Mucosa of descending colon (tissue), 3 donors: ENCODE data around the gene CXorf58. TPM values are rescaled to one million over a fixed set of nuclear protein-coding genes. Genes with fewer than 3 reads are reported as not detected.
A peak's percentile ranks its signal among the peaks of the same experiment; 100 is the strongest.
"Not testable (repeated sequence)": the region's sequence is repeated elsewhere in the genome, so short reads cannot be mapped to it uniquely, and the experiment has no call there.

Experiments
- ATAC-seq: fragments of 200-7000 bp; cut with Tn5 transposase; one replicate; pipeline ENCODE4 v1.9.1; 2020; ENCODE audit warnings: mild to moderate bottlenecking, moderate library complexity
- DNase-seq, 3 donors: peaks; one replicate each; pipeline ENCODE4 v3.0.0-alpha.2; 2020
- H3K36me3 ChIP-seq: fragments of 200-600 bp; one replicate; pipeline ENCODE4 v1.8.0; 2021; ENCODE audit warnings: low read depth, mild to moderate bottlenecking
- H3K4me1 ChIP-seq: fragments of 200-600 bp; one replicate; pipeline ENCODE4 v1.8.0; 2021; ENCODE audit warnings: low read depth, mild to moderate bottlenecking
- H3K4me3 ChIP-seq: fragments of 200-600 bp; one replicate; pipeline ENCODE4 v1.8.0; 2021; ENCODE audit warnings: mild to moderate bottlenecking
- H3K9me3 ChIP-seq: fragments of 200-600 bp; one replicate; pipeline ENCODE4 v1.8.0; 2021; ENCODE audit warnings: mild to moderate bottlenecking
- intact Hi-C, 2 donors: fragments of 100-400 bp; cut with DNase I in 1 of 2; cut with micrococcal nuclease in 1 of 2; formaldehyde crosslinking; loops; one replicate each; pipeline versions ENCODE4 v1.11.0 to v1.11.1; 2022; cut with DNase I, micrococcal nuclease
- long read RNA-seq, 2 donors: library from polyadenylated mRNA; unstranded; transcript quantifications; one replicate each; pipeline ENCODE4 v2.0.0, GENCODE V29; 2019 to 2021
- total RNA-seq, 3 donors: library from RNA; stranded (reverse); fragmentation: NEBNext Ultra II Directional in 2 of 3; extraction: Animal tissue kit (Norgen Biotek cat#: 25700) in 2 of 3; gene quantifications; one replicate each; pipeline versions ENCODE4 v1.2.1 to v1.2.4, GENCODE V29; 2021 to 2023
- TF ChIP-seq, protein P1 (sequence below): fragments of 200-600 bp; IDR thresholded peaks from one replicate; pipeline ENCODE4 v1.8.0; 2022; ENCODE audit warnings: antibody characterized with exemption, mild to moderate bottlenecking
- donor health status: DM: no; HTN: no; CAD: no; lungs with moderate emphysema.
- donor health status: DM: no; HTN: no; CAD: no.
- donor health status: DM: no; HTN: yes; CAD: no.

Gene CXorf58, protein sequence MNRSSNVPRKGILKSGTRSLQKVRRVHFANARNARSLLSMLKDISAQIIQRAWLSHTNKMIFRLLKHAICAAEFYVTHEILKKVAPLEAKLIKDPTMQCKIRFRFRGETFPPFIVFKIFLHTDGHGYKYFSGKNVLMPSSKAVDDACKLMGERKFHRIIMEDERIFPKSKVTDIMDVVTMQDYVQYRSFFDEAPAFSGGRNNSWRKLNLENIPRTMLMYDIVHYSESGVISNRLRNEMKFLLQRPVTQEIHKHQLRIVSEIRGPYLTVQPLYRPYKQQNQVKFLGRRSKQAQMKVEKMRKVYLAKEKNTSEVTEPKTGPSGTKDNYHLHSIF
- not detected for total RNA-seq
- long read RNA-seq, donor 1, result 0 reads
- long read RNA-seq, donor 2, result 0 reads

DNA sequence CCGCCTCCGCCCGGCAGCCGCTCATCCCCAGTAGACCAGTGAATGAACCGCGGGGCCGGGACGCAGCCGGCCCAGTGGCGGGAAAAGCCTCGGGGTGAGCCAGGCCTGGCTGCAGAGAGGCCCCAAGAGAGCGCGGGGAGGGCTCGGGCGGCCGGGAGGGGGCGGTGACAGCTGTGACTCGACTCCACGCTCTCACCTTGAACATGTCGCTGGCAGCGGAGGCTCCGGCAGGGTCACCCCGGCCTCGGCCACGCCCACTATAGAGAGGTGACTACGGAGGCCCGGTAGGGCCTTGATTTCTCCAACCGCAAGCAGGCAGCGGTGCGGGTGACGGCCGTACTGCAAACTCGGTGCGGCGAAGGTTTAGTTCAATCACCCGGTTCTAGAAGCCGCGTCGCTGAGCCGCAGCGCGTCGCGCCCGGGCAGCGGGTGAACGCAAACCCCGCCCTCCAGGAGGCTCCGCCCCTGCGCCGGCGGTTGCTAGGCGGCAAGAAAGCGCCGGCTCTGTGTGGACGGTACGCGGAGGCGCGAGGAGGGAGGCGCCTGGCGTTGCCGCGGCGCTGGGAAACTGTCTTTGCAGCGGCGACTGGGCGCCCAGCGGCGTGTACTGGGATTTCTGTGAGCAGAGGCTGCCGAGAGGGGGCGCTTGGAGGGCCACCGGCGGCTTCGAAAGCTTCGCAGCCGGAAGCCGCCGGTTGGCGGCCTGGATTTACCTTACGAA is at the start of gene CXorf58, which contains the start of gene APOO:
TSS of gene CXorf58 (plus strand) at position 509 of the 721 bp plus-strand sequence. CDS start 2,297 bp downstream, outside the sequence.
TSS of gene APOO (minus strand) at position 441 of the 721 bp plus-strand sequence. CDS start at position 205, 236 bp downstream.
- H3K9me3 ChIP-seq, result no peaks in the 10 kb centered on the region
- peak within 1 kb of the TSS; percentile 30 for H3K4me3 ChIP-seq
- peak; percentile 96 for ATAC-seq
- intact Hi-C loops, result loop anchor here (10.0 kb wide), 2 partner anchors 123 to 213 kb away; partner anchors contain the start of gene SAT1 (in 1 of the 2)
- TF ChIP-seq, protein P1, sequence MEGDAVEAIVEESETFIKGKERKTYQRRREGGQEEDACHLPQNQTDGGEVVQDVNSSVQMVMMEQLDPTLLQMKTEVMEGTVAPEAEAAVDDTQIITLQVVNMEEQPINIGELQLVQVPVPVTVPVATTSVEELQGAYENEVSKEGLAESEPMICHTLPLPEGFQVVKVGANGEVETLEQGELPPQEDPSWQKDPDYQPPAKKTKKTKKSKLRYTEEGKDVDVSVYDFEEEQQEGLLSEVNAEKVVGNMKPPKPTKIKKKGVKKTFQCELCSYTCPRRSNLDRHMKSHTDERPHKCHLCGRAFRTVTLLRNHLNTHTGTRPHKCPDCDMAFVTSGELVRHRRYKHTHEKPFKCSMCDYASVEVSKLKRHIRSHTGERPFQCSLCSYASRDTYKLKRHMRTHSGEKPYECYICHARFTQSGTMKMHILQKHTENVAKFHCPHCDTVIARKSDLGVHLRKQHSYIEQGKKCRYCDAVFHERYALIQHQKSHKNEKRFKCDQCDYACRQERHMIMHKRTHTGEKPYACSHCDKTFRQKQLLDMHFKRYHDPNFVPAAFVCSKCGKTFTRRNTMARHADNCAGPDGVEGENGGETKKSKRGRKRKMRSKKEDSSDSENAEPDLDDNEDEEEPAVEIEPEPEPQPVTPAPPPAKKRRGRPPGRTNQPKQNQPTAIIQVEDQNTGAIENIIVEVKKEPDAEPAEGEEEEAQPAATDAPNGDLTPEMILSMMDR, result peak; percentile 70
- DNase-seq, result peak; percentile 90 to 95 (median 94)
- no peaks in the 10 kb centered on the region for H3K36me3 ChIP-seq
- no peaks in the 10 kb centered on the region for H3K4me1 ChIP-seq

DNA sequence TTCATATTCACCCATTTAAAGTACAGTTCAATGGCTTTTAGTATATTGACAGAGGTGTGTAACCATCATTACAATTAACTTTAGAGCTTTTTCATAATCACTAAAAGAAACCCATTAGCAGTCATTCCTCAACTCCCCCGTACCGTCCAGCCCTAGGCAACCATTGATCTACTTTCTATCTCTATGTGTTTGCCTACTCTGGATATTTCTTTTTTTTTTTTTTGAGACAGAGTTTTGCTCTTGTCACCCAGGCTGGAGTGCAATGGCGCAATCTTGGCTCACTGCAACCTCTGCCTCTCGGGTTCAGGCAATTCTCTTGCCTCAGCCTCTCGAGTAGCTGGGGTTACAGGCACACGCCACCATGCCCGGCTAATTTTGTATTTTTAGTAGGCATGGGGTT is 48.6 kb upstream of the CXorf58 start:
- DNase-seq, ATAC-seq, H3K36me3 ChIP-seq, intact Hi-C loops, H3K9me3 ChIP-seq, H3K4me1 ChIP-seq, H3K4me3 ChIP-seq: not testable (repeated sequence)

DNA sequence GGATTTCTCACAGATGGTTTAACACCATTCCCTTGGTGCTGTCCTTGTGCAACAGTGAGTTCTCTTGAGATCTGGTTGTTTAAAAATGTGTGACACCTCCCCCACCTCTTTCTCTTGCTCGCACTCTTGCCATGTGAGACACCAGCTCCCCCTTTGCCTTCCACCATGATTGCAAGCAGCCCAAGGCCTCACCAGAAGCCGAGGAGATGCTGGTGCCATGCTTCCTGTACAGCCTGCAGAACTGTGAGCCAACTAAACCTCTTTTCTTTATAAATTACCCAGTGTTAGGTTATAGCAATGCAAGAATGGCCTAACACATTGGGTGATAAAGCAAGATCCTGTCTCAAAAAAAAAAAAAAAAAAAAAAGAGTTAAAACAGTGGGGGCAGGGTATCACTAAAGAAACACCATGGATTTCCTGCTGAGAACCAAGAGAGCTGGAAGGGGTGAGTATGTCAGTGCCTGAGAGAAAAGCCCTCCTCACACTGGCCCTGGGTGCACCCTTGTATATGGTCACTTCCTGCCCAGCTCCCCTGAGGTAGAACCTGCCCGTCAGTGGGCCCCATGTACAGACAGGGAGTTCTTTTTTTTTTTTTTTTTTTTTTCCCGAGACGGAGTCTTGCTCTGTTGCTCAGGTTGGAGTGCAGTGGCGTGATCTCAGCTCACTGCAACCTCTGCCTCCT is 46.5 kb upstream of the CXorf58 start:
- ATAC-seq, result no peak

DNA sequence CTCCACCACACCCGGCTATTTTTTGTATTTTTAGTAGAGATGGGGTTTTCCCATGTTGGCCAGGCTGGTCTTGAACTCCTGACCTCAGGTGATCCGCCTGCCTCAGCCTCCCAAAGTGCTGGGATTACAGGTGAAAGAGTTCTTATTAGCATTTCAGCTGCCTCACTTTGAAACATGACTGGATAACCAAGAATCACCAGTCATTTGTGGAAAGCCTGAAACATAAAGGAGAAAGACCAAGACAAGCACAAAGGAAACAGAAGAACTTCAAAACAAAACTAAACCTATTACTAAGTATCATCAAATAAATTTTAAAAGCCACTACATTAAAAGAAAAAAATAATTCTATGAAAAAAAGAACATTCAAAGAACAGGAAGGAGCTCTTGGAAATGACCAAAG is 45.9 kb upstream of the CXorf58 start:
- not testable (repeated sequence) for H3K36me3 ChIP-seq, ATAC-seq

More for the DNA sequence above, 46.5 kb upstream of the CXorf58 start:
- TF ChIP-seq, protein P1, result no peak
- Histone ChIP-seq H3K4me3 (no peak overlapping the region), H3K4me1 (no peaks in the 10 kb centered on the region), H3K9me3 (no peaks in the 10 kb centered on the region), H3K36me3 (no peaks in the 10 kb centered on the region)
- intact Hi-C loops, result no loop called here
- DNase-seq, result no peak

DNA sequence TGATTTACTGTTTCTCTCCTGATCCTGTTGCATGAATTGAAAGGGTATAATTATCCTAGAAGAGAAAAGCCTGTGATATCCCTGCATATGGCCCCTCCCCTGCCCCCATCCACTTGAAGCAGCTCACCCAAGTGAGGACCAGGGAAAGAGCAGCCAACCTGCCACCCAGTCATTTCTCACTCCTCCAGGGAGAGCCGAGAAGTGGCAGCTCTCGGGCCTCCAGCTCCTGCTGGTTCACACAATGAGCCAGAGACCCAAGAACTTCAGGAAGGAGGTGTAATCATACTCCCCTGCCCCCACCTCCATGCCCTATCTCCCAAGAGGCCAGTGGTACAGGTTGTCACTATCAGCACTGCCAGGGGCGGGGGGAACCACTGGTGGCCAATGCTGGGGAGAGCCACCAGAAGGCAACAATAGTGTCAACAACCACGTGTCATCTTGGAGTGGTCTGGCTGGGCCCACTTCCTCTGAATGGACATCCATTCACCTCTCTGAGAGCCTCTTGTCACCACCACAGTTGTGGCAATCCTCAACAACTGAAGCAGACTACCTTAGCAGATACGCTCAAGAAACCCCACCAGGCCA is 43.0 kb upstream of the CXorf58 start:
- ATAC-seq (no peak), DNase-seq (no peak)
- Histone ChIP-seq H3K9me3 (no peaks in the 10 kb centered on the region), H3K36me3 (no peaks in the 10 kb centered on the region), H3K4me1 (no peaks in the 10 kb centered on the region), H3K4me3 (no peak overlapping the region)
- TF ChIP-seq, protein P1, result no peak
- intact Hi-C loops, result no loop called here

More for the DNA sequence above, 45.9 kb upstream of the CXorf58 start:
- H3K9me3 ChIP-seq, intact Hi-C loops, DNase-seq, H3K4me1 ChIP-seq, H3K4me3 ChIP-seq: not testable (repeated sequence)

DNA sequence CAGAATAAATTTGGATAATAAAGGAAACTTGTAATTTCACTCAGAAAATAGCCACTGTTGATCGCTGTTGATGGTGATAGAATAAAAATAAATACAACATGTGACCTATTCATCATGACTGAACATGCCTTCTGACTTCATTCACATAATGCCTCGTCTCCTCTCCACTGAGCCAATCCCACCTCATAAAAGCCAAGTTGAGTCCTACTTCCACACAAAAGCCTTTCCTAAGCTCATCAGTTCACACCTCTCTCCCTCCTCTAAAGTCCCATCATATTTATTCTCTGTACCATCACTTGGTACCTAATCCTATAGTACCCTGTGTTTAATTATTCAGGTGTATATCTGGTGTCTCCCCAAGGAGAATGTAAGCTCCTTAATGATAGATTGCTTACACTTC is 37.8 kb upstream of the CXorf58 start:
- no peaks in the 10 kb centered on the region for H3K9me3 ChIP-seq
- no peak overlapping the region for H3K4me3 ChIP-seq
- intact Hi-C loops, result no loop called here
- no peaks in the 10 kb centered on the region for H3K36me3 ChIP-seq
- TF ChIP-seq, protein P1, result no peak
- no peaks in the 10 kb centered on the region for H3K4me1 ChIP-seq
- DNase-seq (no peak), ATAC-seq (no peak)
